H9 (cell line): ENCODE results near the gene PDE4B. TPM values are rescaled to one million over a fixed set of nuclear protein-coding genes. Genes with fewer than 3 reads are reported as not detected.

Source experiments
- DNase-seq: peaks from one replicate; pipeline ENCODE4 v3.0.0-alpha.2; 2017
- H2AFZ ChIP-seq: one replicate; pipeline ENCODE4 v1.6.1; 2013; ENCODE audit warnings: mild to moderate bottlenecking, low read length, control low read depth, moderate library complexity
- H2AK5ac ChIP-seq: 2 replicates; pipeline ENCODE4 v1.6.1; 2013; ENCODE audit warnings: low read length, control low read depth, mixed read lengths; ENCODE audit not compliant: insufficient read length
- H2BK120ac ChIP-seq: one replicate; pipeline ENCODE4 v1.6.1; 2013; ENCODE audit warnings: low read depth, mild to moderate bottlenecking, low read length, control low read depth, inconsistent platforms; ENCODE audit not compliant: poor library complexity, severe bottlenecking
- H2BK12ac ChIP-seq: 2 replicates; pipeline ENCODE4 v1.6.1; 2013; ENCODE audit warnings: low read length, control low read depth, mixed read lengths, low read depth; ENCODE audit not compliant: insufficient read length
- H2BK15ac ChIP-seq: 2 replicates; pipeline ENCODE4 v1.6.1; 2013; ENCODE audit warnings: low read depth, low read length, control low read depth
- H2BK20ac ChIP-seq: one replicate; pipeline ENCODE4 v1.6.1; 2013; ENCODE audit warnings: low read depth, mild to moderate bottlenecking, low read length, control low read depth, inconsistent platforms; ENCODE audit not compliant: poor library complexity, severe bottlenecking
- H2BK5ac ChIP-seq: 2 replicates; pipeline ENCODE4 v1.6.1; 2013; ENCODE audit warnings: low read length, control low read depth, mixed read lengths; ENCODE audit not compliant: insufficient read length
- H3K14ac ChIP-seq: 2 replicates; pipeline ENCODE4 v1.6.1; 2013; ENCODE audit warnings: low read length, control low read depth; ENCODE audit not compliant: insufficient read depth
- H3K18ac ChIP-seq: 2 replicates; pipeline ENCODE4 v1.6.1; 2013; ENCODE audit warnings: low read depth, mild to moderate bottlenecking, mixed read lengths, low read length, control low read depth; ENCODE audit not compliant: insufficient read length
- H3K23ac ChIP-seq: 2 replicates; pipeline ENCODE4 v1.6.1; 2013; ENCODE audit warnings: low read length, control low read depth, mixed read lengths, low read depth; ENCODE audit not compliant: insufficient read length
- H3K23me2 ChIP-seq: 2 replicates; pipeline ENCODE4 v1.6.1; 2013; ENCODE audit warnings: low read depth, mild to moderate bottlenecking, mixed read lengths, low read length, control low read depth; ENCODE audit not compliant: insufficient read length, poor library complexity, severe bottlenecking
- H3K27ac ChIP-seq: 2 replicates; pipeline ENCODE4 v1.5.1; 2013; ENCODE audit warnings: low read length, control low read depth, mixed read lengths, low read depth; ENCODE audit not compliant: insufficient read length
- H3K27me3 ChIP-seq: 2 replicates; pipeline ENCODE4 v1.6.1; 2013; ENCODE audit warnings: low read length, control low read depth, inconsistent platforms; ENCODE audit not compliant: insufficient read depth
- H3K4ac ChIP-seq: 2 replicates; pipeline ENCODE4 v1.6.1; 2013; ENCODE audit warnings: low read depth, mild to moderate bottlenecking, control low read depth, inconsistent platforms, low read length, moderate library complexity
- H3K4me1 ChIP-seq: 2 replicates; pipeline ENCODE4 v1.6.1; 2013; ENCODE audit warnings: low read length, control low read depth, inconsistent platforms; ENCODE audit not compliant: insufficient read depth
- H3K4me2 ChIP-seq: 2 replicates; pipeline ENCODE4 v1.6.1; 2013; ENCODE audit warnings: low read length, control low read depth, mixed read lengths; ENCODE audit not compliant: insufficient read length, insufficient read depth
- H3K56ac ChIP-seq: 2 replicates; pipeline ENCODE4 v1.6.1; 2013; ENCODE audit warnings: low read depth, mild to moderate bottlenecking, mixed read lengths, low read length, control low read depth; ENCODE audit not compliant: insufficient read length
- H3K79me1 ChIP-seq: 2 replicates; pipeline ENCODE4 v1.6.1; 2013; ENCODE audit warnings: low read depth, mild to moderate bottlenecking, moderate library complexity, low read length, control low read depth, inconsistent platforms; ENCODE audit not compliant: insufficient read depth, poor library complexity, severe bottlenecking
- H3K79me2 ChIP-seq: 2 replicates; pipeline ENCODE4 v1.6.1; 2013; ENCODE audit warnings: low read length, control low read depth, inconsistent platforms; ENCODE audit not compliant: insufficient read depth
- H3K9ac ChIP-seq: 2 replicates; pipeline ENCODE4 v1.6.1; 2013; ENCODE audit warnings: low read length, control low read depth, mixed read lengths; ENCODE audit not compliant: insufficient read length; ENCODE audit errors: extremely low read depth
- H3K9me3 ChIP-seq: one replicate; pipeline ENCODE4 v1.6.1; 2013; ENCODE audit warnings: low read depth, low read length, inconsistent platforms; ENCODE audit not compliant: control insufficient read depth
- H3T11ph ChIP-seq: one replicate; pipeline ENCODE4 v1.6.1; 2013; ENCODE audit warnings: mild to moderate bottlenecking, low read length, control low read depth, inconsistent platforms
- H4K20me1 ChIP-seq: one replicate; pipeline ENCODE4 v1.6.1; 2013; ENCODE audit not compliant: control insufficient read depth, insufficient read length, insufficient read depth
- H4K5ac ChIP-seq: 2 replicates; pipeline ENCODE4 v1.6.1; 2013; ENCODE audit warnings: low read depth, mild to moderate bottlenecking, mixed read lengths, low read length, control low read depth; ENCODE audit not compliant: insufficient read length
- H4K8ac ChIP-seq: replicated peaks from 2 replicates; pipeline ENCODE4 v1.6.1; 2013; ENCODE audit warnings: low read length, control low read depth, mixed read lengths, low read depth; ENCODE audit not compliant: insufficient read length
- H4K91ac ChIP-seq: 2 replicates; pipeline ENCODE4 v1.6.1; 2013; ENCODE audit warnings: low read depth, mild to moderate bottlenecking, moderate library complexity, mixed read lengths, low read length, control low read depth; ENCODE audit not compliant: insufficient read length
- H3K27ac Mint-ChIP-seq, 3 experiments: 2 replicates in 2 of 3; 3 replicates in 1 of 3; pipeline ENCODE4 v1.8.0; 2020 to 2021; ENCODE audit warnings: mixed read lengths in 3 of 3, mild to moderate bottlenecking in 1 of 3, moderate library complexity in 1 of 3
- H3K27me3 Mint-ChIP-seq: 2 replicates; pipeline ENCODE4 v1.8.0; 2021; ENCODE audit warnings: low read depth, mild to moderate bottlenecking, moderate library complexity, mixed read lengths
- H3K36me3 Mint-ChIP-seq, 3 experiments: 2 replicates in 2 of 3; 3 replicates in 1 of 3; pipeline ENCODE4 v1.8.0; 2020 to 2021; ENCODE audit warnings: low read depth in 3 of 3, mixed read lengths in 3 of 3; ENCODE audit not compliant: insufficient read depth in 1 of 3
- H3K4me1 Mint-ChIP-seq, 2 experiments: 2 replicates each; pipeline ENCODE4 v1.8.0; 2020; ENCODE audit warnings: mixed read lengths in 2 of 2
- H3K4me3 Mint-ChIP-seq, 2 experiments: 2 replicates in 1 of 2; 3 replicates in 1 of 2; pipeline ENCODE4 v1.8.0; 2020 to 2021; ENCODE audit warnings: mild to moderate bottlenecking in 2 of 2, mixed read lengths in 2 of 2, moderate library complexity in 1 of 2
- H3K9me3 Mint-ChIP-seq, 2 experiments: 2 replicates in 1 of 2; 3 replicates in 1 of 2; pipeline ENCODE4 v1.8.0; 2020; ENCODE audit warnings: mild to moderate bottlenecking in 2 of 2, mixed read lengths in 2 of 2, moderate library complexity in 1 of 2
- CTCF ChIP-seq: fragments of 200-600 bp; sonication (generic); conservative IDR thresholded peaks from 3 replicates; pipeline ENCODE4 v1.8.0; 2021; ENCODE audit warnings: antibody characterized with exemption, mild to moderate bottlenecking
- WGBS: extraction: QIAGEN DNeasy Blood & Tissue Kit; methylation state at CpG from one replicate; pipeline ENCODE4 v1.1.7; 2013; ENCODE audit warnings: missing lambda C conversion rate, low lambda C conversion rate, mixed read lengths; ENCODE audit not compliant: insufficient read length; ENCODE audit errors: extremely low coverage; 5-methylcytosine and 5-hydroxymethylcytosine counted together
- total RNA-seq: library from RNA; stranded (reverse); gene quantifications from 2 replicates; pipeline ENCODE4 v1.2.1, GENCODE V29; 2021

Gene PDE4B
- total RNA-seq, 1 experiment from 2014 or later = 19.8 TPM

GRCh38 chr1:66240491-66241484, 448.1 kb downstream of the PDE4B start:
- no peak overlapping the region for H2BK120ac ChIP-seq
- H3T11ph ChIP-seq = no peak overlapping the region
- Mint-ChIP-seq H3K27me3 (no peaks in the 10 kb centered on the region; the same call in none of the 2 replicates), H3K4me3 (no peak overlapping the region), H3K27ac (no peak overlapping the region), H3K4me1 (no peaks in the 10 kb centered on the region), H3K36me3 (no peaks in the 10 kb centered on the region), H3K9me3 (no peaks in the 10 kb centered on the region)
- no peak overlapping the region for H4K8ac ChIP-seq
- H3K27me3 ChIP-seq = no peaks in the 10 kb centered on the region
- no peak overlapping the region for H2AK5ac ChIP-seq
- H4K5ac ChIP-seq = no peak overlapping the region
- H2BK12ac ChIP-seq = no peak overlapping the region
- no peaks in the 10 kb centered on the region for H3K79me1 ChIP-seq
- DNase-seq = no peak
- no peak overlapping the region for H2AFZ ChIP-seq
- H3K14ac ChIP-seq = no peak overlapping the region
- no peaks in the 10 kb centered on the region for H4K20me1 ChIP-seq
- H3K23me2 ChIP-seq = no peaks in the 10 kb centered on the region
- H3K27ac ChIP-seq = no peak overlapping the region
- no peak overlapping the region for H3K56ac ChIP-seq
- WGBS = no CpG with 5 or more reads among the region's 6 CpGs
- H3K4ac ChIP-seq = no peak overlapping the region
- no peak overlapping the region for H3K4me2 ChIP-seq
- no peaks in the 10 kb centered on the region for H3K4me1 ChIP-seq
- no peak overlapping the region for H3K23ac ChIP-seq
- H2BK5ac ChIP-seq = no peak overlapping the region
- no peak for TF ChIP-seq CTCF
- H4K91ac ChIP-seq = no peak overlapping the region
- no peak overlapping the region for H2BK20ac ChIP-seq
- no peaks in the 10 kb centered on the region for H3K79me2 ChIP-seq
- no peak overlapping the region for H2BK15ac ChIP-seq
- no peak overlapping the region for H3K9ac ChIP-seq
- H3K18ac ChIP-seq = no peak overlapping the region
- no peaks in the 10 kb centered on the region for H3K9me3 ChIP-seq
